Measurements from ENCODE around the gene SYTL3. TPM values are rescaled to one million over a fixed set of nuclear protein-coding genes. Genes with fewer than 3 reads are reported as not detected.
A peak's percentile ranks its signal among the peaks of the same experiment; 100 is the strongest.

SYTL3 gene
- total RNA-seq, 2 experiments from 2014 or later = 25.8 to 26.9 TPM

DNA sequence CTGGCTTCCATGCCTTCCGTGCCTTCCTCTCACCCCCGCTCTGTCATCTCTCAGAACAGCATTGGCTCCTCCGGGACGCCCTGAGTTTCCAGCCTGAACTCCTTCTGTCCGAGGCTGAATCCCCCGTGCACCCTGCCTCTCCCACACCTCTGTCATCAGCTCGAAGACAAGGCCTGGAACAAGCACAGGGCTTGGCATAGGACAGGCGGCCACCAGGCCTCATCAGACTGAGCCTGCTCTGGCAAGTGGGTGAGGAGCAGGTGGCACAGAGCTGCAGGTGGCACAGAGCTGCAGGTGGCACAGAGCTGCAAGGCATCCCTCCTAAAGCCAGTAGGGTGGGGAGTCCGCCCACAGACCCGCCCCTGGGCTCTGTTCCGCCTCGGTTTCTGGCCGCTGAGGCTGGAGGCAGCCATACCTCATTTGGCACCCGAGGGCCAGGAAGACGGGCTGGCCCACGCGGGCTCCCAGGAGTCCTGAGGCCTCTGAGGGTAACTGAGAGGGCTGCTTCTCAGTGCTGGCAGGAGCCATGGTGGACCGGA, 109.2 kb downstream of the SYTL3 start:
- H3K27ac Mint-ChIP-seq = no peak overlapping the region
- CTCF ChIA-PET = no interaction called here
- H3K4me1 Mint-ChIP-seq = no peaks in the 10 kb centered on the region
- no peak for DNase-seq
- POLR2A ChIA-PET = interaction anchor here (0.6 kb wide), 1 partner anchor 12 kb away, joined by 3 read pairs; no protein-coding TSS in a partner anchor
- no peak overlapping the region for H3K4me3 Mint-ChIP-seq
- H3K27me3 Mint-ChIP-seq = no peaks in the 10 kb centered on the region
- H3K9me3 Mint-ChIP-seq = no peaks in the 10 kb centered on the region
- peaks cover 18% of the 10 kb centered on the region for H3K36me3 Mint-ChIP-seq (ENCODE audit: low read depth)

DNA sequence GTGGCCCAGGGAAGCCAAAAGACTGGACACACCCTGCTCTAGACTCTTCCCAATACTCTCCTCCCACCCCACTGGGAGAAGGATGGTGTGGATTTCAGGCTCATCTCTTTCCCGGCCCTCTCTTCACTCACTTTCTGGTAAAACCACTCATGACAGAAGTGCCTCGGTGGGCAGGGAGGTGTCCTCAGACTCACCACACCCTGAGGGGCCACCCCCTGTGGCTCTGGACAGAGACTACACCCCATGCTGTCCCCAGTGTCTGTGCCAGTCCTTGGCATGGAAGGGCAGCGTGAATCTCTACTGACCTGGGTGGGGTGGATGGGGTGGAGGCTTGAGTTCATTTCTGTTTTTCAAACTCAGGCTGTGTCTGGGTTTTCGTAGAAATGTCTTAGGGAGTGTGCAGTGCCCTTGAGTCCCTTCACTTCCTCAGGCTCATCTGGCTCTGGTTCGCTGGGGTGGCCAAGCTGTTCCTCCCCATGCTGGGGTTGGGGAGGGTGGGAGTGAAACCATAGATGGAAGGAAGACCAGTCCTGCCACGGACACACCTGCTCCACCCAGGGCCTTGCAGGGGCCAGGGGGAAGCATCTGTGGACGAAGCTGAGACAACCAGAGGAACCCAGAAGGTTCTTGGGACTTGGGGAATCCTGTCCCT, 110.2 kb downstream of the SYTL3 start:
- H3K27ac Mint-ChIP-seq = peak overlapping the region; percentile 79
- H3K4me3 Mint-ChIP-seq = no peak overlapping the region
- peaks cover 27% of the 10 kb centered on the region for H3K36me3 Mint-ChIP-seq (ENCODE audit: low read depth)
- H3K9me3 Mint-ChIP-seq = no peaks in the 10 kb centered on the region
- DNase-seq = no peak
- ChIA-PET CTCF (interaction anchor here (0.6 to 1.5 kb wide), 4 partner anchors 10 to 1386 kb away, joined by 3 read pairs; no protein-coding TSS in a partner anchor), POLR2A (interaction anchor here (0.6 kb wide), 1 partner anchor 346 kb away, joined by 3 read pairs; no protein-coding TSS in a partner anchor)
- no peaks in the 10 kb centered on the region for H3K4me1 Mint-ChIP-seq
- no peaks in the 10 kb centered on the region for H3K27me3 Mint-ChIP-seq

DNA sequence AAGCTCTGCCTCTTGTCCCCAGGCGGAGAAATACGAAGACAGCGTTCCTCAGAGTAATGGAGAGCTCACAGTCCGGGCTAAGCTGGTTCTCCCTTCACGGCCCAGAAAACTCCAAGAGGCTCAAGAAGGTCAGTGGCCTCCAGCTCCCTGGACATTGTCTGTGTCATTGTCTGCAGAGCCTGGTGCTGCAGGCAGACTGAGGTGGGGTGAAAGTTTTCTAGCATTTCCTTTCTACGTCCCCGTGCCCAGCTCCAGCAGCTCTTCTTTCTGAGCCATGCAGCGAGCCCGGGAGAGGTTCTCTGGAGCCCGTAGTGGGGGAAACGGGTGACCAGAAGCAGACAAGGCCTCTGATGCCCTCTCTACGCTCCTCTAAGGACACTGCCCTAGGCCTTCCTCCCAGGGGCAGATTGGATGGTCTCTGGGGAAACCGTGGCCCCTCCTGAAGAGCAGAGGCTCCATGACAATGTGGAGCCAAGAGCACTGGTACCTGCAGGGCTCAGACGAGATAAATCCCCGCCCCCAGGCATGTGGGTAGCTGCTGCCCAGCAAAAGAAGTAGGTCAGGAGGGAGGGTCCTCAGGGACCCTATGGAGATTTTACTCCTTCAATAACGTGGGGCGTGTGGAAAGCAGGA, 110.9 kb downstream of the SYTL3 start:
- no peaks in the 10 kb centered on the region for H3K9me3 Mint-ChIP-seq

DNA sequence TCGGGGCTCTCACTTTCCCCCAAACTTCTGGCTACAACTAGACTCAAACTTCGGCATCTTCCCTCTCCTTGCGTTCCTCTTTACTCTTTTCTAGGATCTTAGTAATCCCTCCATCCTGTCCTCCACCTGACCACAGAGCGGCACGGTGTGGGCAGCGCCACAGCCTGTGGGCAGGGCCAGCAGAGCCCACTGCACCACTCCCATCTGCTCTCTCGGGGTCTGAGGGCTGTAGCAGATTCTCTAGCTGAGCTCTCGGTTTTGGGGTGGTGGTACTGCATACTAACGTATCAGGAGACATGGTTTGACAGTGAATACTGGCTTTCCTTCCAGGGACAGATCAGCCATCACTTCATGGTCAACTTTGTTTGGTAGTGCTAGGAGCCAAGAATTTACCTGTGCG, 111.9 kb downstream of the SYTL3 start:
- ChIA-PET POLR2A (no interaction called here), CTCF (interaction anchor here (1.4 kb wide), 1 partner anchor 9 kb away, joined by 4 read pairs; no protein-coding TSS in a partner anchor)
- Mint-ChIP-seq H3K27ac (peak overlapping the region; percentile 33), H3K36me3 (ENCODE audit: low read depth) (peaks cover 35% of the 10 kb centered on the region), H3K9me3 (no peaks in the 10 kb centered on the region), H3K27me3 (no peaks in the 10 kb centered on the region), H3K4me3 (no peak overlapping the region), H3K4me1 (no peaks in the 10 kb centered on the region)
- DNase-seq = no peak

More for the DNA sequence above, 110.9 kb downstream of the SYTL3 start:
- ChIA-PET CTCF (interaction anchor here (0.6 to 1.5 kb wide), 4 partner anchors 9 to 1387 kb away, joined by 3 read pairs; no protein-coding TSS in a partner anchor), POLR2A (interaction anchor here (0.6 kb wide), 1 partner anchor 346 kb away, joined by 3 read pairs; no protein-coding TSS in a partner anchor)
- H3K27ac Mint-ChIP-seq = no peak overlapping the region
- H3K36me3 Mint-ChIP-seq (ENCODE audit: low read depth) = peaks cover 31% of the 10 kb centered on the region
- H3K4me3 Mint-ChIP-seq = no peak overlapping the region
- DNase-seq = no peak
- no peaks in the 10 kb centered on the region for H3K4me1 Mint-ChIP-seq
- no peaks in the 10 kb centered on the region for H3K27me3 Mint-ChIP-seq

DNA sequence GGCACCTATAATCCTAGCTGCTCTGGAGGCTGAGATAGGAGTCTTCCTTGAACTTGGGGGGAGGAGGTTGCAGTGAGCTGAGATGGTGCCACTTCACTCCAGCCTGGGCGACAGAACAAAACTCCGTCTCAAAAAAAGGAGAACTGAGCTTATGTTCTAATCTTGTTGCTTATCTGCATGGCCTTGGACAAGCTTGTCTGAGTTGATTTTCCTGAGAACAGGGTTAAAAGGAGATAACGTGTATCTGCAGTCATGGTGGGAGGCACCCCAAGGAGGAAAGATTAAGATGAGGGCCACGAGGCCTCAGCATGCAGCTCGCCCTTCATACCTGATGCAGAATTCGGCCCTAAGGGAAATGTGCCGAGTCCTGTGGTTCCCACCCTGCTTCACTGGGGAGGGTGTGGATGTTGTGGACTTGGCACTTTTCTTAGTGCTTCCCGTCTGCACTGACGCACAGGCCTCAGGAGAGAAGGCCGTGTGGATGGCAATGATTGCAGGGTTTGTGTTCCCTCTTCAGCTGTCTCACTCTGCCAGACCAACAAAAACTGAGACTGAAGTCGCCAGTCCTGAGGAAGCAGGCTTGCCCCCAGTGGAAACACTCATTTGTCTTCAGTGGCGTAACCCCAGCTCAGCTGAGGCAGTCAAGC, 113.1 kb downstream of the SYTL3 start:
- CTCF ChIA-PET = interaction anchor here (1.4 to 1.6 kb wide), 2 partner anchors 8 to 20 kb away, joined by 4 to 6 read pairs; no protein-coding TSS in a partner anchor
- DNase-seq = no peak
- Mint-ChIP-seq H3K4me1 (no peaks in the 10 kb centered on the region), H3K27me3 (no peaks in the 10 kb centered on the region), H3K27ac (no peak overlapping the region), H3K36me3 (ENCODE audit: low read depth) (peaks cover 41% of the 10 kb centered on the region), H3K4me3 (no peak overlapping the region), H3K9me3 (no peaks in the 10 kb centered on the region)
- POLR2A ChIA-PET = no interaction called here

DNA sequence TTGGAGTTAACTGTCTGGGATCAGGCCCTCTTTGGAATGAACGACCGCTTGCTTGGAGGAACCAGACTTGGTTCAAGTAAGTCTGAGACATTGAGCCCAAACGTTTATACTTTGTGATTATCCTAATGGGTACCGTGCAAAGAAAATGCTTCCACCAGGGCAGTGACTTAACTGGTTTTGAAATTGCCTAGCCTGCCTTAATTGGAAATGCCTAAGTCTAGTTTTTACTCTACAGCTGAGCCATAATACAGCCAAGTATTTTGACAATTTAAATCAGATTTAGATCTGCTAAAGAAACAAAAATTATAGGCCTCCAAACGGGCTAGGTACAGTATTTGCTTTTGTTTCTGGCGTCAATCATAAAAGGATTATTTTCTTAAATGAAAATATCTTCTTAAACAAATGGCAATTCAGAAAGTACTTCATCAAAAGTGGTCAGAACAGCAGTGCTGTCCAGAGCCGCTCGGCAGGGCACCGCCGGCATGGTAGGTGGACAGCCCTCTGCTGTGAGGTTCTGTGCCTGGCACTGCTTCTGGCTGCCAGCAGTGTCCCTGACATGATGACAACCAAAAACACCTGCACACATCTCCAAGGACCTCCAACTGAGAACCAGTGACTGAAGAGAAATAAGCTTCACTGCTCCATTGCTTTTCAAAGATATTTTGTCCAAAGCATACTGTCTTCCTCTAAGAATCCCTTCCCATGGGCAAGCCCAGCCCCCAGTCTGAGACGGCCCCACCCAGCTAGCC, 113.8 kb downstream of the SYTL3 start:
- Mint-ChIP-seq H3K4me3 (no peak overlapping the region), H3K4me1 (no peaks in the 10 kb centered on the region), H3K9me3 (no peaks in the 10 kb centered on the region), H3K27me3 (no peaks in the 10 kb centered on the region), H3K27ac (peak overlapping the region; percentile 54), H3K36me3 (ENCODE audit: low read depth) (peaks cover 47% of the 10 kb centered on the region)
- DNase-seq = no peak
- CTCF ChIA-PET = interaction anchor here (1.1 to 1.6 kb wide), 3 partner anchors 20 to 207 kb away, joined by 3 to 6 read pairs (median 4); no protein-coding TSS in a partner anchor
- POLR2A ChIA-PET = interaction anchor here (0.5 to 1.1 kb wide), 4 partner anchors 10 to 70 kb away, joined by 3 read pairs; no protein-coding TSS in a partner anchor

DNA sequence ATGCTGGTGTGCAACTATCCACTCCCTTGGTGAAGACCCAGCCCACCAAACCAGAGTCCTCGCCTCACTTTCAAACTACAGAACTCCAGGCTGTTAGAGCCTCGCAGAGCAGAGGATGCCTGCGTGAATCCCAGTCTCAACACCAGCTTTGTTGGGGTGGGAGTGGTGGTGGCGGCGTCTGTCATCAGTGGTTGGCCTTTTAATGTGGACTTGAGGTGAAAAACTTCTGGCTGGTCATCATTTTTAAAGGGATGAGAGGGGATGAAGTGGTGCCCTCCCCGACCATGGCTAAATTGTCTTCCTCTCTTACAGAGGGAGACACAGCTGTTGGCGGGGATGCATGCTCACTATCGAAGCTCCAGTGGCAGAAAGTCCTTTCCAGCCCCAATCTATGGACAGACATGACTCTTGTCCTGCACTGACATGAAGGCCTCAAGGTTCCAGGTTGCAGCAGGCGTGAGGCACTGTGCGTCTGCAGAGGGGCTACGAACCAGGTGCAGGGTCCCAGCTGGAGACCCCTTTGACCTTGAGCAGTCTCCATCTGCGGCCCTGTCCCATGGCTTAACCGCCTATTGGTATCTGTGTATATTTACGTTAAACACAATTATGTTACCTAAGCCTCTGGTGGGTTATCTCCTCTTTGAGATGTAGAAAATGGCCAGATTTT, 114.5 kb downstream of the SYTL3 start:
- Mint-ChIP-seq H3K4me3 (no peak overlapping the region), H3K4me1 (no peaks in the 10 kb centered on the region), H3K36me3 (ENCODE audit: low read depth) (peaks cover 53% of the 10 kb centered on the region), H3K27ac (peak overlapping the region; percentile 54), H3K9me3 (no peaks in the 10 kb centered on the region), H3K27me3 (no peaks in the 10 kb centered on the region)
- DNase-seq = no peak
- ChIA-PET POLR2A (interaction anchor here (0.5 to 1.1 kb wide), 4 partner anchors 9 to 71 kb away, joined by 3 read pairs; no protein-coding TSS in a partner anchor), CTCF (interaction anchor here (1.1 to 1.6 kb wide), 4 partner anchors 21 to 206 kb away, joined by 3 to 6 read pairs (median 4); no protein-coding TSS in a partner anchor)

DNA sequence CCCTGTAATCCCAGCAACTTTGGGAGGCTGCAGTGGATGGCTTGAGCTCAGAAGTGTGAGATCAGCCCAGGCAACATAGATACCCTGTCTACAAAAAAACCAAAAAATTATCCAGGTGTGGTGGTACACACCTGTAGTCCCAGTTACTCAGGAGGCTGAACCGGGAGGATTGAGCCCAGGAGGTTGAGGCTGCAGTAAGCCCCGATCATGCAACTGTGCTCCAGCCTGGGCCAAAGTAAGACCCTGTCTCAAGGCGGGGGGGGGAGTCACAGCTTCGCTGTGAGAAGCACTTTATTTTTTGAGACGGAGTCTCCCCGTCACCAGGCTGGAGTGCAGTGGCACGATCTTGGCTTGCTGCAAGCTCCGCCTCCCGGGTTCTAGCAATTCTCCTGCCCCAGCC, 115.1 kb downstream of the SYTL3 start:
- POLR2A ChIA-PET = interaction anchor here (1.1 kb wide), 1 partner anchor 22 kb away, joined by 3 read pairs; no protein-coding TSS in a partner anchor
- H3K27me3 Mint-ChIP-seq = no peaks in the 10 kb centered on the region
- H3K27ac Mint-ChIP-seq = no peak overlapping the region
- no peak overlapping the region for H3K4me3 Mint-ChIP-seq
- no peaks in the 10 kb centered on the region for H3K9me3 Mint-ChIP-seq
- no peak for DNase-seq
- CTCF ChIA-PET = interaction anchor here (1.1 to 1.3 kb wide), 3 partner anchors 21 to 206 kb away, joined by 3 to 4 read pairs (median 3); no protein-coding TSS in a partner anchor
- H3K36me3 Mint-ChIP-seq (ENCODE audit: low read depth) = peaks cover 59% of the 10 kb centered on the region
- no peaks in the 10 kb centered on the region for H3K4me1 Mint-ChIP-seq

DNA sequence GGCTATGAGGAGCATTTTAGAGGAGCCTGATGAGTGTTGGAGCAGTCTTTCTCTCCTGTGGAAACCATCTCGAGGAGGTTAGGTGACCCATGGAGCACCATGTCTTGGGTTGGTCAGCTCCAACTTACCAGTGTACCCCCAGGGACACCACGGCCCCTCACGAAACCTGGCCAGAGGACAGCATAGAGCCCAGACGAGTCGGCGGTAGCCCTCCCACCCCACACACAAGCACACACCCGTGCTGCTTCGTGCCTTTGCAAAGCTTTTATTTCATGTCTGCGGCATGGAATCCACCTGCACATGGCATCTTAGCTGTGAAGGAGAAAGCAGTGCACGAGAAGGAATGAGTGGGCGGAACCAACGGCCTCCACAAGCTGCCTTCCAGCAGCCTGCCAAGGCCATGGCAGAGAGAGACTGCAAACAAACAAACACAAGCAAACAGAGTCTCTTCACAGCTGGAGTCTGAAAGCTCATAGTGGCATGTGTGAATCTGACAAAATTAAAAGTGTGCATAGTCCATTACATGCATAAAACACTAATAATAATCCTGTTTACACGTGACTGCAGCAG, 115.7 kb downstream of the SYTL3 start:
- H3K27me3 Mint-ChIP-seq = no peaks in the 10 kb centered on the region
- no peak overlapping the region for H3K4me3 Mint-ChIP-seq
- ChIA-PET POLR2A (interaction anchor here (0.6 kb wide), 1 partner anchor 41 kb away, joined by 4 read pairs; no protein-coding TSS in a partner anchor), CTCF (interaction anchor here (1.1 to 1.9 kb wide), 3 partner anchors 8 to 20 kb away, joined by 3 to 5 read pairs (median 3); no protein-coding TSS in a partner anchor)
- H3K9me3 Mint-ChIP-seq = no peaks in the 10 kb centered on the region
- H3K4me1 Mint-ChIP-seq = peaks cover 1% of the 10 kb centered on the region
- no peak overlapping the region for H3K27ac Mint-ChIP-seq
- no peak for DNase-seq
- peaks cover 66% of the 10 kb centered on the region for H3K36me3 Mint-ChIP-seq (ENCODE audit: low read depth)

DNA sequence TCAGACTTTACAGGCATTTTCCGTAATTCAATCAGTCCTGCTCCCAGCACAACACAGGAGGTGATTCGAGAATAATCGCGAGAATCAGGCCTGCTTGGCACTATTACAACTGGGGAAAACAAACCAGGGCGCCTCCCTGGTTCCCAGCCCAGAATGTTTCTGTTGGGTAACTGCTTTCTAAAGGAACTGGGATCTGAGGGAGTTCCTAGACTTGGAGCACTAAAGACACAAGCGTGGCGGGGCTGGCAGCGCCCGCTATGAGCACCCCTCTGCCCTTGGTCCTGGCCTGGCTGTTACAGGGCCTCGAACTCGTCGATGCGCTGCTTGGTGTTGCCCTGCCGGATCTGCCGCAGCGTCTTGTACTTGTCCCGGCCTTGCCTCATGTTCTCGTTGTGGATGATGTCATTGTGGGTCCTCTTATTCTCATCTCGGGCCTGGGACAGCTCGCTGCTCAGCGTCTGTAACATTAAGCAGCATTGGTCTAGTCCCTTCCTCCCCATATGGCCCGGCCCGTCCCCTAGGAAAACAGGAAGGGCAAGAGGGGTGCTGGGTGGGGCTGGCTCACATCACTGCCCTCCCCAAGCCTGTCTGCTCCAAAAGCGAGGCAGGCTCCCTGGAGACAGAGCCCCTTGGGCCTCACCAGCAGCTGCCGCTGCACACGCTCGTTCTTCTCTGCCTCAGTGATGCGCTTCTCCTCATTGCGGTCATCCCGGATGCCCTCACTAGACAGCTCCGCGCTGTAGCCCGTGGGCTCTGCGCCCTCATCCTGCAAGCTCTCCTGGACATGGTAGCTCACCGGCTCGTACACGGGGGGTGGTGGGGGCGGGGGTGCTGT, 117.0 kb downstream of the SYTL3 start:
- DNase-seq = no peak
- Mint-ChIP-seq H3K36me3 (ENCODE audit: low read depth) (peaks cover 73% of the 10 kb centered on the region), H3K4me3 (no peak overlapping the region), H3K9me3 (no peaks in the 10 kb centered on the region), H3K4me1 (peaks cover 14% of the 10 kb centered on the region), H3K27ac (no peak overlapping the region), H3K27me3 (no peaks in the 10 kb centered on the region)
- POLR2A ChIA-PET = no interaction called here
- CTCF ChIA-PET = interaction anchor here (0.5 to 1.9 kb wide), 3 partner anchors 9 to 225 kb away, joined by 3 to 5 read pairs (median 3); no protein-coding TSS in a partner anchor

All from activated CD4-positive, alpha-beta T cell treated with anti-CD3 and anti-CD28 coated beads, Interleukin-2, amount 10 ng/mL, durations not matched to agents 7 days and 5 days (primary cell).